IMR-90 (cell line): ENCODE results near the gene PIEZO2. TPM values are rescaled to one million over a fixed set of nuclear protein-coding genes. Genes with fewer than 3 reads are reported as not detected.
A peak's percentile ranks its signal among the peaks of the same experiment; 100 is the strongest.

Source experiments
- ATAC-seq: fragments of 200-7000 bp; cut with Tn5 transposase; 2 replicates; pipeline ENCODE4 v1.9.1; 2020; ENCODE audit warnings: low read depth, mild to moderate bottlenecking, moderate library complexity
- BruUV-seq: library from RNA; stranded (reverse); fragments of 400-500 nt; replicated peaks from 2 replicates; lab custom pipeline; 2021; lab: Mats Ljungman, UMichigan
- CTCF ChIA-PET: fragments of 300-600 bp; formaldehyde crosslinking; extraction: SDS; loops from one replicate; lab custom pipeline; 2021; ENCODE audit warnings: antibody characterized with exemption; lab: Yijun Ruan, JAX
- POLR2A ChIA-PET: fragments of 300-600 bp; sonication (Branson Sonifier 250); formaldehyde crosslinking; loops from one replicate; lab custom pipeline; 2022; ENCODE audit warnings: antibody characterized with exemption; ENCODE audit not compliant: unreplicated experiment; lab: Charles Lee
- DNase-seq: peaks from one replicate; pipeline ENCODE4 v3.0.0; 2013
- H2AFZ ChIP-seq: replicated peaks from 2 replicates; pipeline ENCODE3; 2013; ENCODE audit warnings: low read length, mild to moderate bottlenecking; ENCODE audit not compliant: poor library complexity
- H2AK5ac ChIP-seq: 2 replicates; pipeline ENCODE4 v1.6.1; 2013; ENCODE audit warnings: low read depth, low read length, inconsistent platforms
- H2AK9ac ChIP-seq: replicated peaks from 2 replicates; pipeline ENCODE3; 2013; ENCODE audit warnings: mild to moderate bottlenecking, low read depth, low read length, moderate library complexity; ENCODE audit not compliant: poor library complexity
- H2BK120ac ChIP-seq: 2 replicates; pipeline ENCODE4 v1.6.1; 2013; ENCODE audit warnings: low read depth, low read length, inconsistent platforms
- H2BK15ac ChIP-seq: 3 replicates; pipeline ENCODE4 v1.6.1; 2013; ENCODE audit warnings: low read depth, low read length, inconsistent platforms
- H2BK20ac ChIP-seq: 2 replicates; pipeline ENCODE4 v1.6.1; 2013; ENCODE audit warnings: low read depth, mild to moderate bottlenecking, inconsistent platforms, low read length, moderate library complexity
- H2BK5ac ChIP-seq: 2 replicates; pipeline ENCODE4 v1.6.1; 2013; ENCODE audit warnings: mild to moderate bottlenecking, low read depth, low read length, inconsistent platforms; ENCODE audit not compliant: poor library complexity, severe bottlenecking
- H3K14ac ChIP-seq: replicated peaks from 2 replicates; pipeline ENCODE4 v1.6.1; 2013; ENCODE audit warnings: low read depth, low read length, inconsistent platforms
- H3K18ac ChIP-seq: 2 replicates; pipeline ENCODE4 v1.6.1; 2013; ENCODE audit warnings: low read depth, low read length, control low read depth
- H3K23ac ChIP-seq: 2 replicates; pipeline ENCODE4 v1.6.1; 2013; ENCODE audit warnings: low read depth, low read length, inconsistent platforms
- H3K27ac ChIP-seq: 2 replicates; pipeline ENCODE4 v1.5.1; 2013; ENCODE audit warnings: mild to moderate bottlenecking, control low read depth, low read length; ENCODE audit not compliant: insufficient read depth
- H3K27me3 ChIP-seq: 2 replicates; pipeline ENCODE4 v1.6.1; 2013; ENCODE audit warnings: low read length; ENCODE audit not compliant: control insufficient read depth, insufficient read depth
- H3K36me3 ChIP-seq: 2 replicates; pipeline ENCODE4 v1.6.1; 2013; ENCODE audit warnings: low read length, mixed read lengths; ENCODE audit not compliant: control insufficient read depth, insufficient read depth
- H3K4ac ChIP-seq: 2 replicates; pipeline ENCODE4 v1.6.1; 2013; ENCODE audit warnings: low read depth, low read length, inconsistent platforms
- H3K4me1 ChIP-seq: 2 replicates; pipeline ENCODE4 v1.6.1; 2013; ENCODE audit warnings: low read length, mixed read lengths; ENCODE audit not compliant: control insufficient read depth, insufficient read depth
- H3K4me2 ChIP-seq: 2 replicates; pipeline ENCODE4 v1.6.1; 2013; ENCODE audit warnings: low read depth, mild to moderate bottlenecking, control low read depth, low read length, moderate library complexity
- H3K4me3 ChIP-seq: 2 replicates; pipeline ENCODE4 v1.5.1; 2013; ENCODE audit warnings: low read depth, mild to moderate bottlenecking, control low read depth, low read length, moderate library complexity; ENCODE audit not compliant: insufficient read depth
- H3K56ac ChIP-seq: 2 replicates; pipeline ENCODE4 v1.6.1; 2013; ENCODE audit warnings: low read length, inconsistent platforms; ENCODE audit not compliant: insufficient read depth; ENCODE audit errors: extremely low read depth
- H3K79me1 ChIP-seq, 2 experiments: 2 replicates each; pipeline ENCODE4 v1.6.1; 2013; ENCODE audit warnings: low read length in 2 of 2, inconsistent platforms in 1 of 2, low read depth in 1 of 2
- H3K9ac ChIP-seq: 2 replicates; pipeline ENCODE4 v1.6.1; 2013; ENCODE audit warnings: low read depth, low read length, control low read depth
- H3K9me1 ChIP-seq: 2 replicates; pipeline ENCODE4 v1.6.1; 2013; ENCODE audit warnings: low read length, inconsistent platforms; ENCODE audit not compliant: insufficient read depth
- H3K9me3 ChIP-seq: 2 replicates; pipeline ENCODE4 v1.6.1; 2013; ENCODE audit warnings: low read length; ENCODE audit not compliant: control insufficient read depth, insufficient read depth
- H4K20me1 ChIP-seq: 2 replicates; pipeline ENCODE4 v1.6.1; 2013; ENCODE audit warnings: low read length, inconsistent platforms; ENCODE audit not compliant: insufficient read depth
- H4K5ac ChIP-seq: 2 replicates; pipeline ENCODE4 v1.6.1; 2013; ENCODE audit warnings: mild to moderate bottlenecking, low read depth, low read length, control low read depth
- H4K8ac ChIP-seq, 2 experiments: 2 replicates each; pipeline ENCODE4 v1.6.1; 2013; ENCODE audit warnings: low read depth in 2 of 2, low read length in 2 of 2, control low read depth in 1 of 2, inconsistent platforms in 1 of 2
- H4K91ac ChIP-seq: 2 replicates; pipeline ENCODE4 v1.6.1; 2013; ENCODE audit warnings: low read depth, low read length, inconsistent platforms; ENCODE audit not compliant: insufficient read depth
- BHLHE40 ChIP-seq: fragments of 150-350 bp; IDR thresholded peaks from 2 replicates; pipeline ENCODE4 v1.6.1; 2016; ENCODE audit warnings: mild to moderate bottlenecking, low read depth, low read length
- CEBPB ChIP-seq: IDR thresholded peaks from 2 replicates; pipeline ENCODE4 v1.6.1; 2012; ENCODE audit warnings: low read depth, low read length, improper control_type of control experiment
- CHD1 ChIP-seq: IDR thresholded peaks from 2 replicates; pipeline ENCODE4 v1.6.1; 2012; ENCODE audit warnings: low read depth, low read length, improper control_type of control experiment
- FOS ChIP-seq: fragments of 150-350 bp; IDR thresholded peaks from 2 replicates; pipeline ENCODE4 v1.6.1; 2016; ENCODE audit warnings: low read depth, low read length
- MAFK ChIP-seq: IDR thresholded peaks from 2 replicates; pipeline ENCODE4 v1.6.1; 2012; ENCODE audit warnings: low read depth, low read length, improper control_type of control experiment
- MAZ ChIP-seq: IDR thresholded peaks from 2 replicates; pipeline ENCODE4 v1.6.1; 2012; ENCODE audit warnings: low read depth, mild to moderate bottlenecking, low read length, improper control_type of control experiment, moderate library complexity, borderline replicate concordance
- MXI1 ChIP-seq: IDR thresholded peaks from 2 replicates; pipeline ENCODE4 v1.6.1; 2012; ENCODE audit warnings: low read depth, mild to moderate bottlenecking, low read length, moderate library complexity, borderline replicate concordance
- NFE2L2 ChIP-seq: fragments of 150-350 bp; IDR thresholded peaks from 2 replicates; pipeline ENCODE4 v1.6.1; 2016; ENCODE audit warnings: low read depth, mild to moderate bottlenecking, low read length
- POLR2A ChIP-seq: IDR thresholded peaks from 2 replicates; pipeline ENCODE4 v1.6.1; 2012; ENCODE audit warnings: mild to moderate bottlenecking, low read depth, low read length
- RAD21 ChIP-seq: IDR thresholded peaks from 2 replicates; pipeline ENCODE4 v1.6.1; 2012; ENCODE audit warnings: low read length, improper control_type of control experiment
- RCOR1 ChIP-seq: IDR thresholded peaks from 2 replicates; pipeline ENCODE4 v1.6.1; 2012; ENCODE audit warnings: mild to moderate bottlenecking, low read length, improper control_type of control experiment; ENCODE audit not compliant: insufficient replicate concordance
- RFX5 ChIP-seq: IDR thresholded peaks from 2 replicates; pipeline ENCODE4 v1.8.0; 2012; ENCODE audit warnings: low read depth, mild to moderate bottlenecking, low read length, moderate library complexity
- SMC3 ChIP-seq: fragments of 150-350 bp; IDR thresholded peaks from 2 replicates; pipeline ENCODE4 v1.6.1; 2016; ENCODE audit warnings: low read depth, mild to moderate bottlenecking, antibody characterized with exemption, low read length, moderate library complexity
- WGBS, 2 experiments: methylation state at CpG; one replicate each; pipeline versions ENCODE4 v1.1.5 to v1.1.7; 2013; ENCODE audit warnings: missing lambda C conversion rate in 2 of 2; ENCODE audit not compliant: insufficient read length in 1 of 2; ENCODE audit errors: extremely low coverage in 2 of 2; 5-methylcytosine and 5-hydroxymethylcytosine counted together
- dilution Hi-C: fragments of 300-500 bp; cut with HindIII; formaldehyde crosslinking; loops from one replicate; pipeline ENCODE4 v1.14.3; 2018; ENCODE audit warnings: low sequenced_read_pairs; ENCODE audit not compliant: unreplicated experiment
- in situ Hi-C: fragments of 300-500 bp; cut with MboI; formaldehyde crosslinking; loops from 3 replicates; pipeline ENCODE4 v1.14.3; 2019; ENCODE audit warnings: low sequenced_read_pairs, inconsistent platforms, mixed read lengths
- intact Hi-C: fragments of 100-400 bp; cut with micrococcal nuclease; formaldehyde crosslinking; loops from 2 replicates; pipeline ENCODE4 v1.10.0; 2022
- polyA plus RNA-seq, 3 experiments: library from polyadenylated mRNA; depleted of rRNA; stranded (reverse); fragments of >200 nt; gene quantifications; 2 replicates each; pipeline ENCODE4 v1.2.3, GENCODE V29; 2012; ENCODE audit warnings: low replicate concordance in 1 of 3
- total RNA-seq: library from RNA; depleted of rRNA; stranded (reverse); fragments of >200 nt; gene quantifications from 2 replicates; pipeline ENCODE4 v1.2.3, GENCODE V29; 2012
- TF ChIP-seq, protein P1 (sequence below): fragments of 150-350 bp; IDR thresholded peaks from 2 replicates; pipeline ENCODE4 v1.6.1; 2016; ENCODE audit warnings: low read depth, mild to moderate bottlenecking, low read length, moderate library complexity, borderline replicate concordance
- TF ChIP-seq, protein P2 (sequence below): conservative IDR thresholded peaks from 2 replicates; pipeline ENCODE4 v1.5.1; 2012; ENCODE audit warnings: mild to moderate bottlenecking, low read depth, low read length, improper control_type of control experiment
- TF ChIP-seq, protein P3 (sequence below): fragments of 150-350 bp; IDR thresholded peaks from 2 replicates; pipeline ENCODE4 v1.6.1; 2017; ENCODE audit warnings: mild to moderate bottlenecking, antibody characterized with exemption, low read length, low read depth

The PIEZO2 gene
- total and polyA plus RNA-seq, 2 of the 4 experiments (the other 2 are of a cell fraction) = 2.4 to 4.1 TPM

DNA sequence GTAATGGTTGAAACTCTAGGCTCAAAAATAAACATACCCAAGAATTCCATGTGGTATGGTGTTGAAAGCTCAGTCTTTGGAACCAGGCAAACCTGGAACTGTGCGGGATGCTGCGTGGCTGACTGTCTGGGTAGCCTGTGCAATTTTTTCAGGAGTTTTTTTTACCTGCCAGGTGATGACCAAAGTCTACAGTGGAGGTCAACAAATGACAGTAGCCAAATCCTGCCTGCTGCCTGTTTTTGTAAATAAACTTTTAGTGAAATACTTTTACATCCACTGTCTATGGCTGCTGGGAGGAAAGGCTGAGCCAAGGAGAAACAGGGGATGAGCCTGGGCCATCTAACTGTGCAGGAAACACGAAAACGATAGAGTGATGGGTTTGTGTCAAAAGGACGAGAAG lies 240.6 kb downstream of the PIEZO2 start:
- Histone ChIP-seq H4K8ac (no peak overlapping the region), H3K23ac (no peak overlapping the region), H2AFZ (no peak overlapping the region), H3K27ac (no peak overlapping the region), H3K9me3 (no peaks in the 10 kb centered on the region), H2AK5ac (peak overlapping the region; percentile 52; the same call in 1 of the 2 replicates), H3K9ac (no peak overlapping the region), H3K36me3 (peaks cover 3% of the 10 kb centered on the region; the same call in 1 of the 2 replicates), H3K18ac (no peak overlapping the region), H3K4me1 (peaks cover 2% of the 10 kb centered on the region; the same call in 1 of the 2 replicates), H3K4me3 (no peak overlapping the region), H2AK9ac (no peak overlapping the region), H3K9me1 (no peaks in the 10 kb centered on the region), H3K27me3 (no peaks in the 10 kb centered on the region), H2BK120ac (no peak overlapping the region), H4K5ac (no peak overlapping the region), H3K79me1 (no peaks in the 10 kb centered on the region), H3K14ac (no peak overlapping the region), H3K4me2 (no peak overlapping the region), H2BK15ac (no peak overlapping the region), H2BK20ac (no peak overlapping the region), H4K91ac (no peak overlapping the region), H3K4ac (no peak overlapping the region), H4K20me1 (no peaks in the 10 kb centered on the region), H2BK5ac (no peak overlapping the region), H3K56ac (no peak overlapping the region)
- in situ Hi-C loops (no loop called here), dilution Hi-C loops (no loop called here), intact Hi-C loops (no loop called here)
- DNase-seq (no peak), ATAC-seq (no peak)
- POLR2A ChIA-PET = no interaction called here
- WGBS, 2 experiments = no CpG with 5 or more reads among the region's 5 CpGs
- no peak for TF ChIP-seq POLR2A
- TF ChIP-seq RFX5 = no peak
- no peak for TF ChIP-seq BHLHE40
- TF ChIP-seq CHD1 = no peak
- TF ChIP-seq RAD21 = no peak
- no peak for TF ChIP-seq MXI1
- no peak for TF ChIP-seq RCOR1
- TF ChIP-seq NFE2L2 = no peak
- no peak for TF ChIP-seq SMC3
- TF ChIP-seq MAFK = no peak
- TF ChIP-seq, protein P1, sequence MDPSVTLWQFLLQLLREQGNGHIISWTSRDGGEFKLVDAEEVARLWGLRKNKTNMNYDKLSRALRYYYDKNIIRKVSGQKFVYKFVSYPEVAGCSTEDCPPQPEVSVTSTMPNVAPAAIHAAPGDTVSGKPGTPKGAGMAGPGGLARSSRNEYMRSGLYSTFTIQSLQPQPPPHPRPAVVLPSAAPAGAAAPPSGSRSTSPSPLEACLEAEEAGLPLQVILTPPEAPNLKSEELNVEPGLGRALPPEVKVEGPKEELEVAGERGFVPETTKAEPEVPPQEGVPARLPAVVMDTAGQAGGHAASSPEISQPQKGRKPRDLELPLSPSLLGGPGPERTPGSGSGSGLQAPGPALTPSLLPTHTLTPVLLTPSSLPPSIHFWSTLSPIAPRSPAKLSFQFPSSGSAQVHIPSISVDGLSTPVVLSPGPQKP = no peak
- TF ChIP-seq CEBPB = no peak
- TF ChIP-seq, protein P2, sequence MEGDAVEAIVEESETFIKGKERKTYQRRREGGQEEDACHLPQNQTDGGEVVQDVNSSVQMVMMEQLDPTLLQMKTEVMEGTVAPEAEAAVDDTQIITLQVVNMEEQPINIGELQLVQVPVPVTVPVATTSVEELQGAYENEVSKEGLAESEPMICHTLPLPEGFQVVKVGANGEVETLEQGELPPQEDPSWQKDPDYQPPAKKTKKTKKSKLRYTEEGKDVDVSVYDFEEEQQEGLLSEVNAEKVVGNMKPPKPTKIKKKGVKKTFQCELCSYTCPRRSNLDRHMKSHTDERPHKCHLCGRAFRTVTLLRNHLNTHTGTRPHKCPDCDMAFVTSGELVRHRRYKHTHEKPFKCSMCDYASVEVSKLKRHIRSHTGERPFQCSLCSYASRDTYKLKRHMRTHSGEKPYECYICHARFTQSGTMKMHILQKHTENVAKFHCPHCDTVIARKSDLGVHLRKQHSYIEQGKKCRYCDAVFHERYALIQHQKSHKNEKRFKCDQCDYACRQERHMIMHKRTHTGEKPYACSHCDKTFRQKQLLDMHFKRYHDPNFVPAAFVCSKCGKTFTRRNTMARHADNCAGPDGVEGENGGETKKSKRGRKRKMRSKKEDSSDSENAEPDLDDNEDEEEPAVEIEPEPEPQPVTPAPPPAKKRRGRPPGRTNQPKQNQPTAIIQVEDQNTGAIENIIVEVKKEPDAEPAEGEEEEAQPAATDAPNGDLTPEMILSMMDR = no peak
- TF ChIP-seq, protein P3, sequence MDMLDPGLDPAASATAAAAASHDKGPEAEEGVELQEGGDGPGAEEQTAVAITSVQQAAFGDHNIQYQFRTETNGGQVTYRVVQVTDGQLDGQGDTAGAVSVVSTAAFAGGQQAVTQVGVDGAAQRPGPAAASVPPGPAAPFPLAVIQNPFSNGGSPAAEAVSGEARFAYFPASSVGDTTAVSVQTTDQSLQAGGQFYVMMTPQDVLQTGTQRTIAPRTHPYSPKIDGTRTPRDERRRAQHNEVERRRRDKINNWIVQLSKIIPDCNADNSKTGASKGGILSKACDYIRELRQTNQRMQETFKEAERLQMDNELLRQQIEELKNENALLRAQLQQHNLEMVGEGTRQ = no peak
- no peak for TF ChIP-seq FOS
- no peak for TF ChIP-seq MAZ
- CTCF ChIA-PET = no interaction called here
- BruUV-seq = no TSS peak
